GM19351 (cell line): Measurements from ENCODE around the gene TMEM140.
A peak's percentile ranks its signal among the peaks of the same experiment; 100 is the strongest.

ENCODE experiments used
- ATAC-seq: cut with Tn5 transposase; IDR thresholded peaks from one replicate; pipeline ENCODE4 v1.9.1; 2021; ENCODE audit warnings: mild to moderate bottlenecking, moderate library complexity; ENCODE audit not compliant: unreplicated experiment

The TMEM140 gene

GRCh38 chr7:135211946-135212685 is 64.2 kb downstream of the TMEM140 start:
- peak; percentile 29 for ATAC-seq

GRCh38 chr7:135213831-135214230 is 66.0 kb downstream of the TMEM140 start:
- ATAC-seq, result no peak

GRCh38 chr7:135215180-135215579 is 67.3 kb downstream of the TMEM140 start:
- ATAC-seq, result no peak

- ATAC-seq, result no peak
Measured at GRCh38 chr7:135215698-135216097, 67.8 kb downstream of the TMEM140 start.
